Measurements from ENCODE around the gene HMGXB3.

- TF ChIP-seq CTCF (IDR thresholded peaks at IDR 0.05) (no peak), POLR2A (IDR thresholded peaks at IDR 0.05) (no peak)
Observed at GRCh38 chr5:149954798-149955197, 45.7 kb upstream of the HMGXB3 start.

All from tibial nerve (tissue), 3 donors.